Endothelial cell of umbilical vein (primary cell): Measurements from ENCODE around the gene DAPK3. TPM values are rescaled to one million over a fixed set of nuclear protein-coding genes. Genes with fewer than 3 reads are reported as not detected.

ENCODE experiments used
- BruUV-seq: library from RNA; stranded (reverse); fragments of 400-500 nt; replicated peaks from 2 replicates; lab custom pipeline; 2021; lab: Mats Ljungman, UMichigan
- CTCF ChIA-PET: fragments of 300-600, 350-600 bp; sonication (Branson Sonifier 250); formaldehyde crosslinking; loops from one replicate; lab custom pipeline; 2021; ENCODE audit warnings: antibody characterized with exemption, inconsistent platforms; lab: Charles Lee
- POLR2A ChIA-PET: fragments of 300-600, 350-600 bp; sonication (Branson Sonifier 250); formaldehyde crosslinking; loops from one replicate; lab custom pipeline; 2021; ENCODE audit warnings: antibody characterized with exemption, inconsistent platforms; lab: Charles Lee
- DNase-seq: peaks from one replicate; pipeline ENCODE4 v3.0.0-alpha.2; 2011; ENCODE audit warnings: low read depth, low spot score
- FAIRE-seq: peaks from 2 replicates; lab custom pipeline; 2011; peaks lifted over from hg19 to GRCh38; lab: Jason Lieb, UNC
- H2AFZ ChIP-seq: 2 replicates; pipeline ENCODE4 v1.6.0; 2012; ENCODE audit warnings: low read depth, low read length, control low read depth, inconsistent platforms
- H3K27ac ChIP-seq: 2 replicates; pipeline ENCODE4 v1.5.1; 2011; ENCODE audit warnings: low read depth, mild to moderate bottlenecking, control low read depth, low read length, moderate library complexity; ENCODE audit not compliant: insufficient read depth
- H3K27me3 ChIP-seq, 2 experiments: 2 replicates each; pipeline versions ENCODE4 v1.6.0 to v1.6.1; 2011; ENCODE audit warnings: low read length in 2 of 2, mixed read lengths in 1 of 2; ENCODE audit not compliant: control insufficient read depth in 2 of 2, insufficient read depth in 2 of 2
- H3K36me3 ChIP-seq, 2 experiments: 2 replicates in 1 of 2; 3 replicates in 1 of 2; pipeline ENCODE4 v1.5.1; 2011; ENCODE audit warnings: low read length in 2 of 2, mild to moderate bottlenecking in 1 of 2, moderate library complexity in 1 of 2; ENCODE audit not compliant: control insufficient read depth in 2 of 2, insufficient read depth in 2 of 2; ENCODE audit errors: extremely low read depth in 1 of 2
- H3K4me1 ChIP-seq: 3 replicates; pipeline ENCODE4 v1.5.1; 2011; ENCODE audit warnings: mild to moderate bottlenecking, low read length; ENCODE audit not compliant: control insufficient read depth, insufficient read depth; ENCODE audit errors: extremely low read depth
- H3K4me2 ChIP-seq: 2 replicates; pipeline ENCODE4 v1.6.1; 2011; ENCODE audit warnings: low read length, control low read depth, mixed read lengths; ENCODE audit not compliant: insufficient read depth
- H3K4me3 ChIP-seq, 3 experiments: fragments of 200-600 bp in 1 of 3; sonication (generic), shearing (Covaris generic) in 1 of 3; replicated peaks in 1 of 3; 2 replicates each; pipeline ENCODE4 v1.5.1; 2011 to 2016; ENCODE audit warnings: control low read depth in 3 of 3, low read length in 3 of 3, mild to moderate bottlenecking in 2 of 3, inconsistent platforms in 1 of 3, low read depth in 1 of 3, moderate library complexity in 1 of 3; ENCODE audit not compliant: insufficient read depth in 1 of 3
- H3K79me2 ChIP-seq: 2 replicates; pipeline ENCODE4 v1.6.0; 2012; ENCODE audit warnings: low read length, inconsistent platforms; ENCODE audit not compliant: control insufficient read depth, insufficient read depth
- H3K9ac ChIP-seq: replicated peaks from 2 replicates; pipeline ENCODE3; 2011; ENCODE audit warnings: low read length, control low read depth; ENCODE audit not compliant: insufficient read depth; ENCODE audit errors: extremely low read depth
- H3K9me1 ChIP-seq: replicated peaks from 3 replicates; pipeline ENCODE4 v1.6.0; 2011; ENCODE audit warnings: mild to moderate bottlenecking, low read length; ENCODE audit not compliant: control insufficient read depth, insufficient read depth; ENCODE audit errors: extremely low read depth
- H3K9me3 ChIP-seq: replicated peaks from 2 replicates; pipeline ENCODE4 v1.5.1; 2012; ENCODE audit warnings: low read length, inconsistent platforms; ENCODE audit not compliant: control insufficient read depth, insufficient read depth
- H4K20me1 ChIP-seq: replicated peaks from 2 replicates; pipeline ENCODE3; 2011; ENCODE audit warnings: mild to moderate bottlenecking, low read length; ENCODE audit not compliant: control insufficient read depth, insufficient read depth; ENCODE audit errors: extremely low read depth
- EZH2 ChIP-seq: IDR thresholded peaks from 2 replicates; pipeline ENCODE4 v1.6.1; 2012; ENCODE audit warnings: borderline replicate concordance, low read depth, mild to moderate bottlenecking, moderate library complexity, low read length, inconsistent platforms; ENCODE audit not compliant: severe bottlenecking
- FOS ChIP-seq: IDR thresholded peaks from 2 replicates; pipeline ENCODE4 v1.6.1; 2011; ENCODE audit warnings: mild to moderate bottlenecking, low read length, moderate library complexity, borderline replicate concordance; ENCODE audit not compliant: insufficient read depth
- GATA2 ChIP-seq: IDR thresholded peaks from 2 replicates; pipeline ENCODE4 v1.7.0; 2011; ENCODE audit warnings: low read depth, mild to moderate bottlenecking, moderate library complexity, mixed read lengths, low read length; ENCODE audit not compliant: insufficient read length, insufficient read depth
- JUN ChIP-seq: IDR thresholded peaks from 2 replicates; pipeline ENCODE4 v1.6.1; 2011; ENCODE audit warnings: borderline replicate concordance, low read depth; ENCODE audit not compliant: insufficient read length, insufficient read depth
- MYC ChIP-seq: IDR thresholded peaks from one replicate; pipeline ENCODE4 v1.6.1; 2011; ENCODE audit warnings: mild to moderate bottlenecking, low read depth, low read length
- POLR2A ChIP-seq: IDR thresholded peaks from 2 replicates; pipeline ENCODE4 v1.6.1; 2012; ENCODE audit warnings: low read depth, mild to moderate bottlenecking, control low read depth, low read length
- POLR2AphosphoS5 ChIP-seq: IDR thresholded peaks from 2 replicates; pipeline ENCODE4 v1.6.1; 2012; ENCODE audit warnings: low read depth, mild to moderate bottlenecking, control low read depth, low read length, moderate library complexity; ENCODE audit not compliant: insufficient read depth
- dilution Hi-C: fragments of 300-500 bp; cut with MboI; formaldehyde crosslinking; loops from one replicate; pipeline ENCODE4 v1.15.0; 2019; ENCODE audit warnings: low sequenced_read_pairs; ENCODE audit not compliant: extremely low pct_ligation_motif_present
- intact Hi-C: fragments of 100-400 bp; cut with micrococcal nuclease; formaldehyde crosslinking; loops from one replicate; pipeline ENCODE4 v1.10.0; 2022
- polyA plus RNA-seq, 4 experiments: library from polyadenylated mRNA; depleted of rRNA in 3 of 4; stranded (reverse) in 3 of 4; unstranded in 1 of 4; fragments of >200 nt; gene quantifications; 2 replicates each; pipeline versions ENCODE4 v1.2.1 to v1.2.3, GENCODE V29; 2011 to 2012; ENCODE audit warnings: missing spikeins in 1 of 4
- total RNA-seq: library from RNA; stranded (reverse); gene quantifications from 2 replicates; pipeline ENCODE4 v1.2.3, GENCODE V29; 2021
- TF ChIP-seq, protein P1 (sequence below), 2 donors: IDR thresholded peaks; 1 replicate in 1 of 2; 2 replicates in 1 of 2; pipeline ENCODE4 v1.5.1; 2011; ENCODE audit warnings: low read length in 2 of 2, mild to moderate bottlenecking in 2 of 2, moderate library complexity in 2 of 2, control low read depth in 1 of 2, inconsistent platforms in 1 of 2, low read depth in 1 of 2; ENCODE audit not compliant: insufficient read depth in 1 of 2; ENCODE audit errors: extremely low read depth in 1 of 2
- TF ChIP-seq, protein P2 (sequence below): IDR thresholded peaks from 2 replicates; pipeline ENCODE4 v1.6.1; 2011; ENCODE audit not compliant: insufficient read depth, insufficient read length

DAPK3 gene
- total and polyA plus RNA-seq, 2 donors (not counting 3 experiments of a cell fraction or from before 2014, with no cell fraction given) = 157 to 175 TPM

DNA sequence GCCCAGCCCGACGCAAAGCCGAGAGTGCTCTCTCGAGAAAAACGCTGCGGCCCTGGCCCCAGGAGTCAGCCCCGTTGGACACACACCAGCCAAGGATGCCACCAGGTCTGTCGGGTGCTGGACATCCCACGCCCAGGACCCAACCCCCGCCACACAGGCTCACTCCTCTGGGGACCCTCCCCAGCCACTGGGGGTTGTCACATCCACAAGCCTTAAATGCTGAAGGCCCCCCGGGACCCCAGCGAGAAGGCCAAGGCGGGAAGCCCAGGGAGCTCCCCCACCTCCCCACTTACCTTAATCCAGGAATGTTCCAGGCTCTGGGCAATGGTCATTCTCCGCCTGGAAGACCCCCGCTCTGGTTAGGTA lies 11.2 kb downstream of the DAPK3 start:
- intact Hi-C loops = no loop called here
- H4K20me1 ChIP-seq = no peaks in the 10 kb centered on the region
- H3K4me2 ChIP-seq = no peak overlapping the region
- H3K4me1 ChIP-seq = no peaks in the 10 kb centered on the region
- no peak for TF ChIP-seq MYC
- TF ChIP-seq POLR2A = no peak
- no peak for TF ChIP-seq POLR2AphosphoS5
- no peak for TF ChIP-seq JUN
- TF ChIP-seq GATA2 = no peak
- TF ChIP-seq, protein P1, sequence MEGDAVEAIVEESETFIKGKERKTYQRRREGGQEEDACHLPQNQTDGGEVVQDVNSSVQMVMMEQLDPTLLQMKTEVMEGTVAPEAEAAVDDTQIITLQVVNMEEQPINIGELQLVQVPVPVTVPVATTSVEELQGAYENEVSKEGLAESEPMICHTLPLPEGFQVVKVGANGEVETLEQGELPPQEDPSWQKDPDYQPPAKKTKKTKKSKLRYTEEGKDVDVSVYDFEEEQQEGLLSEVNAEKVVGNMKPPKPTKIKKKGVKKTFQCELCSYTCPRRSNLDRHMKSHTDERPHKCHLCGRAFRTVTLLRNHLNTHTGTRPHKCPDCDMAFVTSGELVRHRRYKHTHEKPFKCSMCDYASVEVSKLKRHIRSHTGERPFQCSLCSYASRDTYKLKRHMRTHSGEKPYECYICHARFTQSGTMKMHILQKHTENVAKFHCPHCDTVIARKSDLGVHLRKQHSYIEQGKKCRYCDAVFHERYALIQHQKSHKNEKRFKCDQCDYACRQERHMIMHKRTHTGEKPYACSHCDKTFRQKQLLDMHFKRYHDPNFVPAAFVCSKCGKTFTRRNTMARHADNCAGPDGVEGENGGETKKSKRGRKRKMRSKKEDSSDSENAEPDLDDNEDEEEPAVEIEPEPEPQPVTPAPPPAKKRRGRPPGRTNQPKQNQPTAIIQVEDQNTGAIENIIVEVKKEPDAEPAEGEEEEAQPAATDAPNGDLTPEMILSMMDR (IDR thresholded peaks at IDR 0.05; ENCODE audit: extremely low read depth in 1 of 2, insufficient read depth in 1 of 2, low read depth in 1 of 2, low read length in 2 of 2) = no peak
- no peak for TF ChIP-seq FOS
- TF ChIP-seq, protein P2, sequence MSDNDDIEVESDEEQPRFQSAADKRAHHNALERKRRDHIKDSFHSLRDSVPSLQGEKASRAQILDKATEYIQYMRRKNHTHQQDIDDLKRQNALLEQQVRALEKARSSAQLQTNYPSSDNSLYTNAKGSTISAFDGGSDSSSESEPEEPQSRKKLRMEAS = no peak
- TF ChIP-seq EZH2 = no peak
- H3K36me3 ChIP-seq = peaks cover 13 to 62% of the 10 kb centered on the region in 2 experiments
- no TSS peak for BruUV-seq
- no peaks in the 10 kb centered on the region for H3K9me1 ChIP-seq
- CTCF ChIA-PET = no interaction called here
- DNase-seq (no peak), FAIRE-seq (no peak)
- no peak overlapping the region for H3K4me3 ChIP-seq
- H3K79me2 ChIP-seq = peaks cover 3% of the 10 kb centered on the region
- no peak overlapping the region for H3K9ac ChIP-seq
- H3K27me3 ChIP-seq = no peaks in the 10 kb centered on the region
- H3K27ac ChIP-seq = no peak overlapping the region
- no peaks in the 10 kb centered on the region for H3K9me3 ChIP-seq
- H2AFZ ChIP-seq = no peak overlapping the region
- POLR2A ChIA-PET = interaction anchor here (3.9 kb wide), 1 partner anchor 9 kb away, joined by 13 read pairs; no protein-coding TSS in a partner anchor
- dilution Hi-C loops = no loop called here
